ENCODE data around the gene AMMECR1L. TPM values are rescaled to one million over a fixed set of nuclear protein-coding genes. Genes with fewer than 3 reads are reported as not detected.
A peak's percentile ranks its signal among the peaks of the same experiment; 100 is the strongest.
"Not testable (repeated sequence)": the region's sequence is repeated elsewhere in the genome, so short reads cannot be mapped to it uniquely, and the experiment has no call there.

The AMMECR1L gene
- 10 to 100 TPM in 3 of 4 donors, 1 to 10 TPM in 1; 6.6 to 18.3 (median 12.9) TPM for total RNA-seq

DNA sequence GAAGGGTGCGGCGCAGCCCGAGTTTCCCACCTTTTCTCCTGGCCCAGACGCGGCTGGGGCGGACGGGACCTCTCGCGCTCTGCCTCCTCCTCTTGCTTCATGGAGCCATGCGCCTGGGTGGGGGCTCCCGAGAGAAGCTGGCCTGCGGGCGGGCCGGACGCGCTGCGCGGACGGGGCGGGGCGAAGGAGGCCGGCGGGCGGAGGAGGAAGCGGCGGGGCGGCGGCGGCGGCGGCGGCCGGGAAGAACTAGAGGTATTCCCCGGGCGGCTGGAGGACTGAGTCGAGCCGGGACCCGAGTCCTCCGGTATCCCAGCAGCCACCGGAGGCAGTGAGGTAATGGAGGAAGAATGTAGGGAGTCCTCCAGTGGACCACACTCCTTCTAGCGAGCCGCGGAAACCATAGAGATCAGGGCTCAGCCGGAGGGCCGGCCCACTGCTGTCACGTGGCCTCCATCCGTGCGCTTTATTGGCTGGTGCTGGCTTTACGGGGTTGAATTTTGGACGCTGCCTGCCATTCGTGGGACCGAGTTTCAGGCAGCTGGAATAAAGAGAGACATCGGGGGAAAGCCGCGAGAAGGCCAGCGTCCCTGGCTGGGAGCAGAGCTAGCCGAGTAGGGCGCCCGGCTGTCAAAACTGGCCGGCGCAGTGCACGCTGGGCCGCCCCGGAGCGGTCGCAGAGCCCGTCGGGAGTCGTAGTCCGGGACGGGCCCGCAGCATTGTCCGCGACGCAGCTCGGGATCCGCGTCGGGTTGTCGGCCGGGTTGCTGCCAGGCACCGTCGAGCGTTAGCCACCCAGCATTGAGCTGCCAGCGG, at the start of gene AMMECR1L:
AMMECR1L (minus strand) TSS at position 177 of the 813 bp plus-strand sequence. CDS start 11,722 bp downstream, outside the sequence.
- TF ChIP-seq POLR2AphosphoS5 (IDR thresholded peaks at IDR 0.05), result peak; percentile 58 to 77 (median 66)
- TF ChIP-seq POLR2A (IDR thresholded peaks at IDR 0.05), result peak; percentile 70
- 0% methylated on average over 27 of the region's 85 CpGs; no CpG with 5 or more reads in 1 of the 2 donors for WGBS, 2 donors (ENCODE audit: low coverage in 1 of 2)
- DNase-seq, result peak; percentile 83
- H3K27me3 ChIP-seq; intact Hi-C loops (cut with DNase I; ENCODE audit: low total_unique reads); H3K9me3 ChIP-seq: not testable (repeated sequence)
- in situ Hi-C loops (cut with MboI; ENCODE audit: low pct_ligation_motif_present in 1 of 4, low pct_unique_long_range_greater_than_20kb in 1 of 4, low sequenced_read_pairs in 3 of 4), result loop anchor here in 1 of 4 donors (10.0 kb wide), 1 partner anchor 209 kb away; the partner anchor contains the start of gene UGGT1
- Histone ChIP-seq H3K4me3 (peak within 1 kb of the TSS; percentile 59 to 63 (median 60)), H3K36me3 (peaks cover 0 to 13% (median 0%) of the 10 kb centered on the region in 4 donors), H3K27ac (peak within 1 kb of the TSS; percentile 90 to 95 (median 92)), H3K4me1 (peaks cover 19 to 46% (median 24%) of the 10 kb centered on the region in 4 donors)

- Histone ChIP-seq H3K27ac (no peak overlapping the region), H3K9me3 (no peaks in the 10 kb centered on the region), H3K4me3 (no peak overlapping the region), H3K36me3 (no peaks in the 10 kb centered on the region), H3K4me1 (no peaks in the 10 kb centered on the region), H3K27me3 (no peaks in the 10 kb centered on the region)
- no peak for DNase-seq
- intact Hi-C loops (cut with DNase I; ENCODE audit: low total_unique reads) (no loop called here), in situ Hi-C loops (cut with MboI; ENCODE audit: low pct_ligation_motif_present in 1 of 4, low pct_unique_long_range_greater_than_20kb in 1 of 4, low sequenced_read_pairs in 3 of 4) (no loop called here)
- no peak for TF ChIP-seq POLR2AphosphoS5 (IDR thresholded peaks at IDR 0.05)
- no peak for TF ChIP-seq EP300 (IDR thresholded peaks at IDR 0.05; ENCODE audit: low read depth)
- TF ChIP-seq POLR2A (IDR thresholded peaks at IDR 0.05), result no peak
- no peak for TF ChIP-seq CTCF (IDR thresholded peaks at IDR 0.05)
- WGBS, 2 donors (ENCODE audit: low coverage in 1 of 2), result 86 to 90% methylated on average over 5 to 6 of the region's 6 CpGs
Observed at GRCh38 chr2:127935337-127935736, 49.6 kb upstream of the AMMECR1L start.

DNA sequence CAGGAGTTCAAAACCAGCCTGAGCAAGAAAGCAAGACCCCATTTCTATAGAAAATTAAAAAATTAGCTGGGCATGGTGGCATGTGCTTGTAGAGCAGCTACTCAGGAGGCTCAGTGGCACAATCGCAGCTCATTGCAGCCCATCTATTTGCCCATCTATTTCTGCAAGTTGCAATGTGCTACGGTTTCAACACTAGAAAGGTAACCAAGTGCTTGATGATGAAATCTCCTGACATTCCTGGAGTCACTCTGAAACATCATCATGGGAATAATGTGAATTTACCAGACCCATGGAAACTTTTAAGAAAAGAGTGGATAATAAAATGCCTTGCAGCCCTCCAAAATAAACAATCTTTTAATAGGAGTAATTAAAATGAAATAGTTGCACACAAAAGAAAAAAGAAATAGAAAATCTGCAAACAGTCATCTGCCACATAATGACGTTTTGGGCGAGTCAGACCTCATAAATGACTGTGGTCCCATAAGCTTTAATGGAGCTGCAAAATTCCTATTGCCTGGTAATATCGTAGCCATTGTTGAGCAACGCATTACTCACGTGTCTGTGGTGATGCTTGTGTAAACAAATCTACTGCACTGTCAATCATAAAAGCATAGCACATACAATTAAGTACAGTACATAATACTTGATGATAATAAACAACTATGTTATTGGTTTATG, 46.6 kb upstream of the AMMECR1L start:
- 46 to 59% methylated on average over 5 to 7 of the region's 7 CpGs for WGBS, 2 donors (ENCODE audit: low coverage in 1 of 2)
- Histone ChIP-seq H3K27me3 (no peaks in the 10 kb centered on the region), H3K4me3 (no peak overlapping the region), H3K27ac (no peak overlapping the region), H3K36me3 (no peaks in the 10 kb centered on the region), H3K4me1 (no peaks in the 10 kb centered on the region), H3K9me3 (no peaks in the 10 kb centered on the region)
- DNase-seq, result no peak
- in situ Hi-C loops (cut with MboI; ENCODE audit: low pct_ligation_motif_present in 1 of 4, low pct_unique_long_range_greater_than_20kb in 1 of 4, low sequenced_read_pairs in 3 of 4) (no loop called here), intact Hi-C loops (cut with DNase I; ENCODE audit: low total_unique reads) (no loop called here)
- TF ChIP-seq CTCF (IDR thresholded peaks at IDR 0.05) (no peak), EP300 (IDR thresholded peaks at IDR 0.05; ENCODE audit: low read depth) (no peak), POLR2AphosphoS5 (IDR thresholded peaks at IDR 0.05) (no peak), POLR2A (IDR thresholded peaks at IDR 0.05) (no peak)

DNA sequence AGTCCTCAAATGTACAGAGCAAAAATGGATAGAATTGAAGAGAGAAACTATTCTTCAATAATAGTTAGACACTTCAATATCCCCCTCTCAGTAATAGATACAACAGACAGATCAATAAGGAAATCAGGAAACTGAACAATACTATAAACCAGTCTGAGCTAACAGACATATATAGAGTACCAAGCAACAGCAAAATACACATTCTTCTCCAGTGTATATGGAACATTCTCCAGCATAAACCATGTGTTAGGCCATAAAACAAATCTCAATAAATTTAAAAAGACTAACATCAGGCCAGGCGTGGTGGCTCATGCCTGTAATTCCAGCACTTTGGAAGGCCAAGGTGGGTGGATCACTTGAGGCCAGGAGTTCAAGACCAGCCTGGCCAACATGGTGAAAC, 43.7 kb upstream of the AMMECR1L start:
- TF ChIP-seq POLR2AphosphoS5 (IDR thresholded peaks at IDR 0.05), result no peak
- TF ChIP-seq POLR2A (IDR thresholded peaks at IDR 0.05), result no peak
- no peaks in the 10 kb centered on the region for H3K4me1 ChIP-seq
- H3K36me3 ChIP-seq, result no peaks in the 10 kb centered on the region
- WGBS, 2 donors (ENCODE audit: low coverage in 1 of 2), result 44% methylated on average over 1 of the region's 1 CpG; no CpG with 5 or more reads in 1 of the 2 donors
- no peak for DNase-seq
- in situ Hi-C loops (cut with MboI; ENCODE audit: low pct_ligation_motif_present in 1 of 4, low pct_unique_long_range_greater_than_20kb in 1 of 4, low sequenced_read_pairs in 3 of 4), result no loop called here
- H3K27me3 ChIP-seq, result no peaks in the 10 kb centered on the region
- intact Hi-C loops (cut with DNase I; ENCODE audit: low total_unique reads), result no loop called here
- no peaks in the 10 kb centered on the region for H3K9me3 ChIP-seq
- H3K4me3 ChIP-seq, result no peak overlapping the region
- no peak overlapping the region for H3K27ac ChIP-seq

DNA sequence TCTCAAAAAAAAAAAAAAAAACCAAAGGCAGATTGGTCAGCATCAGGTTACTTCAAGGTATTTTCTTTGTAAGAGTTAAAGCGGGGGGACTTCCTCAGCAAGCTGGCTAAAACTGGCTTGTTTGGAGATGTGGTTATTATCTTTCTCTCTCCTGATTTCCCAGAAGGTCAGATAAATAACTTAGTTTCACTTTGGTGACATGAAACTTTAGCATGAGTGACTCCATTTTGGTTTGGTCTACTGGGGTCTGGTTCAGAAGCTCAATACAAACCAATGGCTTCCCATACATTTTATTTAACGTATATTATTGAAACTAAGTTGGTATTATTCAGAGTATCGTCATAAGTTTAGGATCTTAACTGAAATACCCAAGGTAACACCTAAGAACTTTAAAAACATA, 41.6 kb upstream of the AMMECR1L start:
- Histone ChIP-seq H3K27ac (no peak overlapping the region), H3K27me3 (no peaks in the 10 kb centered on the region), H3K36me3 (no peaks in the 10 kb centered on the region), H3K9me3 (no peaks in the 10 kb centered on the region), H3K4me1 (no peaks in the 10 kb centered on the region), H3K4me3 (no peak overlapping the region)
- intact Hi-C loops (cut with DNase I; ENCODE audit: low total_unique reads), result no loop called here
- in situ Hi-C loops (cut with MboI; ENCODE audit: low pct_ligation_motif_present in 1 of 4, low pct_unique_long_range_greater_than_20kb in 1 of 4, low sequenced_read_pairs in 3 of 4), result no loop called here
- TF ChIP-seq POLR2AphosphoS5 (IDR thresholded peaks at IDR 0.05) (no peak), POLR2A (IDR thresholded peaks at IDR 0.05) (no peak), EP300 (IDR thresholded peaks at IDR 0.05; ENCODE audit: low read depth) (no peak), CTCF (IDR thresholded peaks at IDR 0.05) (no peak)
- WGBS, 2 donors (ENCODE audit: low coverage in 1 of 2), result 97% methylated on average over 3 of the region's 3 CpGs
- no peak for DNase-seq
